Esophagus squamous epithelium (tissue), 5 donors: ENCODE results near the gene RFPL1. TPM values are rescaled to one million over a fixed set of nuclear protein-coding genes. Genes with fewer than 3 reads are reported as not detected.
A peak's percentile ranks its signal among the peaks of the same experiment; 100 is the strongest.
"Not testable (repeated sequence)": the region's sequence is repeated elsewhere in the genome, so short reads cannot be mapped to it uniquely, and the experiment has no call there.

Experiments used
- DNase-seq: peaks from one replicate; lab custom pipeline; 2025; lab: John Stamatoyannopoulos, UW
- H3K27ac ChIP-seq, 4 donors: fragments of 200-600 bp; sonication (generic); one replicate each; pipeline ENCODE4 v1.5.1; 2016 to 2019; ENCODE audit warnings: mild to moderate bottlenecking in 1 of 4
- H3K27me3 ChIP-seq, 4 donors: fragments of 200-600 bp; sonication (generic); 1 replicate in 3 of 4; 2 replicates in 1 of 4; pipeline versions ENCODE4 v1.5.1 to v1.6.0; 2017 to 2021; ENCODE audit warnings: antibody characterized with exemption in 1 of 4
- H3K36me3 ChIP-seq, 3 donors: fragments of 200-600 bp; sonication (generic); one replicate each; pipeline ENCODE4 v1.5.1; 2016 to 2019
- H3K4me1 ChIP-seq, 3 donors: fragments of 200-600 bp; sonication (generic); one replicate each; pipeline ENCODE4 v1.5.1; 2017 to 2019
- H3K4me3 ChIP-seq, 4 donors: fragments of 200-600 bp; sonication (generic); 1 replicate in 3 of 4; 2 replicates in 1 of 4; pipeline ENCODE4 v1.5.1; 2016 to 2019; ENCODE audit warnings: mild to moderate bottlenecking in 2 of 4, moderate library complexity in 1 of 4
- H3K9me3 ChIP-seq, 3 donors: fragments of 200-600 bp; sonication (generic); one replicate each; pipeline ENCODE4 v1.5.1; 2016 to 2019
- CTCF ChIP-seq, 6 experiments: fragments of 450-650 bp in 4 of 6; fragments of 200-600 bp in 2 of 6; sonication (generic) in 2 of 6; IDR thresholded peaks; one replicate each; pipeline ENCODE4 v1.5.1; 2016 to 2019; ENCODE audit warnings: antibody characterized with exemption in 6 of 6, mild to moderate bottlenecking in 4 of 6, moderate library complexity in 4 of 6
- POLR2A ChIP-seq, 4 donors: fragments of 450-650 bp; IDR thresholded peaks; one replicate each; pipeline ENCODE4 v1.6.1; 2017; ENCODE audit warnings: antibody characterized with exemption in 4 of 4, mild to moderate bottlenecking in 4 of 4, moderate library complexity in 3 of 4
- WGBS, 2 donors: methylation state at CpG; one replicate each; pipeline ENCODE4 v1.1.5; 2018; 5-methylcytosine and 5-hydroxymethylcytosine counted together
- intact Hi-C: fragments of 100-400 bp; cut with DNase I; formaldehyde crosslinking; loops from one replicate; pipeline ENCODE4 v1.15.0; 2022
- total RNA-seq, 4 donors: library from RNA; depleted of rRNA; stranded (reverse); fragments of >200 nt; gene quantifications; one replicate each; pipeline ENCODE4 v1.1.0, GENCODE V29; 2016
- donor health status: DM: yes; HTN: yes; CAD: no.

RFPL1 gene
- total RNA-seq, 4 donors from 2014 or later, result not detected

- TF ChIP-seq POLR2A (IDR thresholded peaks at IDR 0.05) (no peak), CTCF (IDR thresholded peaks at IDR 0.05) (peak; percentile 62 to 79 (median 69))
- intact Hi-C loops, result no loop called here
Measured at GRCh38 chr22:29394931-29395581, 43.3 kb upstream of the RFPL1 start.

GRCh38 chr22:29396126-29396525 lies 42.3 kb upstream of the RFPL1 start:
- WGBS, 2 donors, result 42 to 47% methylated on average over 2 of the region's 2 CpGs
- no peak overlapping the region for H3K27ac ChIP-seq
- no peak overlapping the region for H3K4me3 ChIP-seq
- intact Hi-C loops, result no loop called here
- no peaks in the 10 kb centered on the region for H3K9me3 ChIP-seq
- DNase-seq, result no peak
- H3K27me3 ChIP-seq, result no peaks in the 10 kb centered on the region
- no peaks in the 10 kb centered on the region for H3K36me3 ChIP-seq
- TF ChIP-seq POLR2A (IDR thresholded peaks at IDR 0.05) (no peak), CTCF (IDR thresholded peaks at IDR 0.05) (no peak)
- H3K4me1 ChIP-seq, result peaks cover 0 to 14% (median 5%) of the 10 kb centered on the region in 3 donors

More at GRCh38 chr22:29394931-29395581, 43.3 kb upstream of the RFPL1 start:
- Histone ChIP-seq H3K4me1 (peaks cover 0 to 15% (median 5%) of the 10 kb centered on the region in 3 donors), H3K9me3 (no peaks in the 10 kb centered on the region), H3K27me3 (no peaks in the 10 kb centered on the region), H3K4me3 (no peak overlapping the region), H3K27ac (no peak overlapping the region), H3K36me3 (no peaks in the 10 kb centered on the region)
- WGBS, 2 donors, result 3 to 7% methylated on average over 9 of the region's 10 CpGs
- no peak for DNase-seq

GRCh38 chr22:29397791-29398190 lies 40.6 kb upstream of the RFPL1 start:
- Histone ChIP-seq H3K9me3 (no peaks in the 10 kb centered on the region), H3K4me1 (peaks cover 0 to 8% (median 5%) of the 10 kb centered on the region in 3 donors), H3K36me3 (no peaks in the 10 kb centered on the region), H3K27ac (no peak overlapping the region), H3K27me3 (peaks cover 0 to 8% (median 0%) of the 10 kb centered on the region in 4 donors), H3K4me3 (no peak overlapping the region)
- intact Hi-C loops, result no loop called here
- WGBS, 2 donors, result 100% methylated on average over 2 of the region's 6 CpGs; no CpG with 5 or more reads in 1 of the 2 donors
- TF ChIP-seq CTCF (IDR thresholded peaks at IDR 0.05), result no peak
- TF ChIP-seq POLR2A (IDR thresholded peaks at IDR 0.05), result no peak
- DNase-seq, result no peak

GRCh38 chr22:29400576-29400975 lies 37.8 kb upstream of the RFPL1 start:
- H3K9me3 ChIP-seq, result no peaks in the 10 kb centered on the region
- no peaks in the 10 kb centered on the region for H3K4me1 ChIP-seq
- no peak for DNase-seq
- H3K27me3 ChIP-seq, result peaks cover 0 to 13% (median 0%) of the 10 kb centered on the region in 4 donors
- intact Hi-C loops, result no loop called here
- H3K36me3 ChIP-seq, result no peaks in the 10 kb centered on the region
- 82 to 83% methylated on average over 2 of the region's 2 CpGs for WGBS, 2 donors
- H3K4me3 ChIP-seq, result no peak overlapping the region
- no peak for TF ChIP-seq POLR2A (IDR thresholded peaks at IDR 0.05)
- TF ChIP-seq CTCF (IDR thresholded peaks at IDR 0.05), result no peak
- no peak overlapping the region for H3K27ac ChIP-seq

GRCh38 chr22:29401538-29401937 lies 36.8 kb upstream of the RFPL1 start:
- 59 to 63% methylated on average over 6 of the region's 6 CpGs for WGBS, 2 donors
- H3K36me3 ChIP-seq, H3K9me3 ChIP-seq, H3K4me1 ChIP-seq, DNase-seq, H3K4me3 ChIP-seq, H3K27ac ChIP-seq, intact Hi-C loops: not testable (repeated sequence)
- peaks cover 0 to 14% (median 0%) of the 10 kb centered on the region in 4 donors for H3K27me3 ChIP-seq
